Smooth muscle cell (in vitro differentiated cells): ENCODE data around the gene IQGAP3. TPM values are rescaled to one million over a fixed set of nuclear protein-coding genes. Genes with fewer than 3 reads are reported as not detected.

Experiments used
- DNase-seq: peaks from one replicate; lab custom pipeline; 2025; ENCODE audit not compliant: unreplicated experiment; lab: John Stamatoyannopoulos, UW
- H2AFZ ChIP-seq: fragments of 200-600 bp; sonication (generic); 2 replicates; pipeline ENCODE4 v1.6.0; 2016; ENCODE audit warnings: antibody characterized with exemption, low read depth, mild to moderate bottlenecking
- H3F3A ChIP-seq: fragments of 200-600 bp; sonication (generic); 2 replicates; pipeline ENCODE4 v1.6.0; 2017; ENCODE audit warnings: antibody characterized with exemption, low read depth
- H3K27ac ChIP-seq: fragments of 200-600 bp; sonication (generic); 2 replicates; pipeline ENCODE4 v1.5.1; 2016; ENCODE audit warnings: low read depth, mild to moderate bottlenecking
- H3K27me3 ChIP-seq: fragments of 200-600 bp; sonication (generic); 2 replicates; pipeline ENCODE4 v1.6.1; 2016; ENCODE audit warnings: low read depth, mild to moderate bottlenecking
- H3K36me3 ChIP-seq: fragments of 200-600 bp; sonication (generic); 2 replicates; pipeline ENCODE4 v1.5.1; 2016; ENCODE audit warnings: low read depth
- H3K4me1 ChIP-seq: fragments of 200-600 bp; sonication (generic); 2 replicates; pipeline ENCODE4 v1.5.1; 2016; ENCODE audit warnings: low read depth
- H3K4me2 ChIP-seq: fragments of 200-600 bp; sonication (generic); 2 replicates; pipeline ENCODE4 v1.6.0; 2016; ENCODE audit warnings: mild to moderate bottlenecking
- H3K4me3 ChIP-seq: fragments of 200-600 bp; sonication (generic); 2 replicates; pipeline ENCODE4 v1.5.1; 2016; ENCODE audit warnings: mild to moderate bottlenecking
- H3K79me2 ChIP-seq: fragments of 200-600 bp; sonication (generic); 2 replicates; pipeline ENCODE4 v1.6.0; 2016; ENCODE audit warnings: low read depth, mild to moderate bottlenecking
- H3K9ac ChIP-seq: fragments of 200-600 bp; sonication (generic); 2 replicates; pipeline ENCODE4 v1.6.0; 2016; ENCODE audit warnings: low read depth
- H3K9me3 ChIP-seq: fragments of 200-600 bp; sonication (generic); replicated peaks from 2 replicates; pipeline ENCODE4 v1.5.1; 2016; ENCODE audit warnings: low read depth
- H4K20me1 ChIP-seq: fragments of 200-600 bp; sonication (generic); 2 replicates; pipeline ENCODE4 v1.6.0; 2016; ENCODE audit warnings: low read depth
- CTCF ChIP-seq: fragments of 200-600 bp; sonication (generic); IDR thresholded peaks from 2 replicates; pipeline ENCODE4 v1.5.1; 2017; ENCODE audit warnings: borderline replicate concordance, mild to moderate bottlenecking, antibody characterized with exemption; ENCODE audit not compliant: insufficient read depth, poor library complexity, severe bottlenecking
- WGBS: methylation state at CpG from one replicate; pipeline ENCODE4 v1.1.7; 2016; ENCODE audit warnings: low lambda C conversion rate; 5-methylcytosine and 5-hydroxymethylcytosine counted together
- polyA plus RNA-seq: library from polyadenylated mRNA; unstranded; fragments of >200 nt; fragmentation: Nextera tagmentation; extraction: Ambion mirVana; gene quantifications from 2 replicates; pipeline ENCODE4 v1.2.1, GENCODE V29; 2016
- small RNA-seq: library from RNA; depleted of rRNA; stranded (forward); fragments of <200 nt; gene quantifications from one replicate; pipeline ENCODE3, GENCODE V24; 2014
- total RNA-seq: library from RNA; depleted of rRNA; stranded (reverse); fragments of >200 nt; gene quantifications from 2 replicates; pipeline ENCODE4 v1.2.3, GENCODE V29; 2014

Gene IQGAP3
- total and polyA plus RNA-seq, 2 experiments from 2014 or later = 2.6 to 2.9 TPM

- Histone ChIP-seq H2AFZ (no peak overlapping the region), H3K9me3 (no peaks in the 10 kb centered on the region), H4K20me1 (peaks cover 99% of the 10 kb centered on the region), H3K4me2 (no peak overlapping the region), H3K27ac (peak overlapping the region; percentile 63), H3K9ac (no peak overlapping the region), H3K4me3 (no peak overlapping the region), H3K4me1 (no peaks in the 10 kb centered on the region), H3K36me3 (peaks cover 13% of the 10 kb centered on the region), H3K79me2 (no peaks in the 10 kb centered on the region), H3K27me3 (no peaks in the 10 kb centered on the region), H3F3A (no peaks in the 10 kb centered on the region)
- 90% methylated on average over 3 of the region's 3 CpGs for WGBS
- DNase-seq = no peak
- no peak for TF ChIP-seq CTCF
These were observed 94.7 kb downstream of the IQGAP3 start for GRCh38 chr1:156477526-156478249.

- WGBS = 40% methylated on average over 8 of the region's 8 CpGs
- no peak overlapping the region for H3K9ac ChIP-seq
- H2AFZ ChIP-seq = no peak overlapping the region
- no peak overlapping the region for H3K4me3 ChIP-seq
- peaks cover 13% of the 10 kb centered on the region for H3K36me3 ChIP-seq
- peaks cover 99% of the 10 kb centered on the region for H4K20me1 ChIP-seq
- H3K79me2 ChIP-seq = no peaks in the 10 kb centered on the region
- H3K4me1 ChIP-seq = no peaks in the 10 kb centered on the region
- no peaks in the 10 kb centered on the region for H3K27me3 ChIP-seq
- H3F3A ChIP-seq = no peaks in the 10 kb centered on the region
- no peak for TF ChIP-seq CTCF
- peak overlapping the region; percentile 63 for H3K27ac ChIP-seq
- no peaks in the 10 kb centered on the region for H3K9me3 ChIP-seq
- H3K4me2 ChIP-seq = no peak overlapping the region
- no peak for DNase-seq
These were observed 95.7 kb downstream of the IQGAP3 start for GRCh38 chr1:156476501-156477298.

- Histone ChIP-seq H2AFZ (no peak overlapping the region), H3K27me3 (no peaks in the 10 kb centered on the region), H3K4me2 (no peak overlapping the region), H3K9me3 (no peaks in the 10 kb centered on the region), H3K27ac (no peak overlapping the region), H3K4me3 (no peak overlapping the region), H3K4me1 (no peaks in the 10 kb centered on the region), H3K36me3 (peaks cover 13% of the 10 kb centered on the region), H3F3A (no peaks in the 10 kb centered on the region), H3K79me2 (no peaks in the 10 kb centered on the region), H4K20me1 (peaks cover 99% of the 10 kb centered on the region), H3K9ac (no peak overlapping the region)
- WGBS = 92% methylated on average over 25 of the region's 25 CpGs
- DNase-seq = no peak
- TF ChIP-seq CTCF = no peak
These were observed 96.5 kb downstream of the IQGAP3 start for GRCh38 chr1:156475568-156476500.

Small RNAs within 50 kb of the gene (small RNA-seq; reads per million reads assigned to genes)
- not detected for gene RF00019

Other genes starting within 250 kb of the IQGAP3 start
- gene CCT3, start 234.3 kb downstream of the IQGAP3 start, total RNA-seq = 147 and 178 TPM in 2 replicates
- gene CCT3, start 234.3 kb downstream of the IQGAP3 start, polyA plus RNA-seq = 179 and 182 TPM in 2 replicates
- gene TSACC, start 234.0 kb downstream of the IQGAP3 start, total RNA-seq = 0.54 and 2.9 TPM in 2 replicates
- gene TSACC, start 234.0 kb downstream of the IQGAP3 start, polyA plus RNA-seq = 0.72 TPM in 1 of 2 replicates, not detected in the other
- gene RHBG, start 203.4 kb downstream of the IQGAP3 start, total RNA-seq = 0.63 TPM in 1 of 2 replicates, not detected in the other
- gene RHBG, start 203.4 kb downstream of the IQGAP3 start, polyA plus RNA-seq = 0.09 TPM in 1 of 2 replicates, not detected in the other
- 23.2 and 24.3 TPM in 2 replicates for gene MEF2D, start 71.8 kb downstream of the IQGAP3 start, total RNA-seq
- gene MEF2D, start 71.8 kb downstream of the IQGAP3 start, polyA plus RNA-seq = 40.5 and 45.6 TPM in 2 replicates
- gene TTC24, start 7.2 kb upstream of the IQGAP3 start, total RNA-seq = not detected in 2 replicates
- gene TTC24, start 7.2 kb upstream of the IQGAP3 start, polyA plus RNA-seq = not detected in 2 replicates
- gene NAXE, start 19.2 kb upstream of the IQGAP3 start, total RNA-seq = 50.5 and 53.7 TPM in 2 replicates
- gene NAXE, start 19.2 kb upstream of the IQGAP3 start, polyA plus RNA-seq = 72.5 and 85.5 TPM in 2 replicates
- 7.5 and 11.9 TPM in 2 replicates for gene GPATCH4, start 28.9 kb upstream of the IQGAP3 start, total RNA-seq
- gene GPATCH4, start 28.9 kb upstream of the IQGAP3 start, polyA plus RNA-seq = 19.9 and 31.3 TPM in 2 replicates
- not detected in 2 replicates for gene HAPLN2, start 46.9 kb upstream of the IQGAP3 start, total RNA-seq
- 1.00 TPM in 1 of 2 replicates, not detected in the other for gene HAPLN2, start 46.9 kb upstream of the IQGAP3 start, polyA plus RNA-seq
- not detected in 2 replicates for gene BCAN, start 69.6 kb upstream of the IQGAP3 start, total RNA-seq
- gene BCAN, start 69.6 kb upstream of the IQGAP3 start, polyA plus RNA-seq = 0.79 TPM in 1 of 2 replicates, not detected in the other
- gene NES, start 104.8 kb upstream of the IQGAP3 start, total RNA-seq = 27.1 and 28.5 TPM in 2 replicates
- gene NES, start 104.8 kb upstream of the IQGAP3 start, polyA plus RNA-seq = 11.3 and 23.3 TPM in 2 replicates
- gene CRABP2, start 133.0 kb upstream of the IQGAP3 start, total RNA-seq = 69.4 and 86.6 TPM in 2 replicates
- 145 and 277 TPM in 2 replicates for gene CRABP2, start 133.0 kb upstream of the IQGAP3 start, polyA plus RNA-seq
- gene METTL25B, start 155.9 kb upstream of the IQGAP3 start, total RNA-seq = 5.4 and 11.0 TPM in 2 replicates
- gene METTL25B, start 155.9 kb upstream of the IQGAP3 start, polyA plus RNA-seq = 17.5 and 21.7 TPM in 2 replicates
- 13.8 and 20.3 TPM in 2 replicates for gene ISG20L2, start 156.2 kb upstream of the IQGAP3 start, total RNA-seq
- gene ISG20L2, start 156.2 kb upstream of the IQGAP3 start, polyA plus RNA-seq = 17.4 and 19.2 TPM in 2 replicates
- gene MRPL24, start 168.5 kb upstream of the IQGAP3 start, total RNA-seq = 16.5 and 29.3 TPM in 2 replicates
- gene MRPL24, start 168.5 kb upstream of the IQGAP3 start, polyA plus RNA-seq = 68.6 and 79.6 TPM in 2 replicates
- 88.4 and 97.2 TPM in 2 replicates for gene HDGF, start 179.1 kb upstream of the IQGAP3 start, total RNA-seq
- gene HDGF, start 179.1 kb upstream of the IQGAP3 start, polyA plus RNA-seq = 109 and 134 TPM in 2 replicates
- 31.0 and 37.7 TPM in 2 replicates for gene PRCC, start 195.0 kb upstream of the IQGAP3 start, total RNA-seq
- gene PRCC, start 195.0 kb upstream of the IQGAP3 start, polyA plus RNA-seq = 68.1 and 68.7 TPM in 2 replicates
- 10.2 and 14.4 TPM in 2 replicates for gene SH2D2A, start 244.3 kb upstream of the IQGAP3 start, total RNA-seq
- gene SH2D2A, start 244.3 kb upstream of the IQGAP3 start, polyA plus RNA-seq = 36.9 and 38.2 TPM in 2 replicates